Measurements from ENCODE around the gene TTC39A.

The TTC39A gene

DNA sequence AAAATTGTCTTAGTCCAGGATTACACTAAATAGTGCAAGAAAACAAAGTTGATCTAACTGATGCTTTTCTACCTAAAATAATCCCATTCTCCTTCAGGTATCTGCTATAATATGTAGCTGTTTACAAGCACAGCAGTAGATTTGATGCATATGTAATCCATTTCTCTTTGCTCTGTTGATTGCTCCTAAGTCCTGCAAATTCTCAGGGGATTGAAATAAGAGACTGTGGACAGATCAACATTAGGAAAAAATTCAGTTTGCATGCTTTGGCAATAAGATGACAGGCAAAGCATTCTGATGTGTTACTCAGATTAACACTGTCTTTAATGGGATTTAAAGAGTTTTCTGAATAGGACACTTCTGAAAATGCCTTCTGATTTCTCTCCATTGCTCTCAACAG lies 59.6 kb downstream of the TTC39A start:
- in situ Hi-C loops (cut with MboI; ENCODE audit: low sequenced_read_pairs, unreplicated experiment), result no loop called here
- no peak for DNase-seq (ENCODE audit: low spot score)
- TF ChIP-seq, protein P1, sequence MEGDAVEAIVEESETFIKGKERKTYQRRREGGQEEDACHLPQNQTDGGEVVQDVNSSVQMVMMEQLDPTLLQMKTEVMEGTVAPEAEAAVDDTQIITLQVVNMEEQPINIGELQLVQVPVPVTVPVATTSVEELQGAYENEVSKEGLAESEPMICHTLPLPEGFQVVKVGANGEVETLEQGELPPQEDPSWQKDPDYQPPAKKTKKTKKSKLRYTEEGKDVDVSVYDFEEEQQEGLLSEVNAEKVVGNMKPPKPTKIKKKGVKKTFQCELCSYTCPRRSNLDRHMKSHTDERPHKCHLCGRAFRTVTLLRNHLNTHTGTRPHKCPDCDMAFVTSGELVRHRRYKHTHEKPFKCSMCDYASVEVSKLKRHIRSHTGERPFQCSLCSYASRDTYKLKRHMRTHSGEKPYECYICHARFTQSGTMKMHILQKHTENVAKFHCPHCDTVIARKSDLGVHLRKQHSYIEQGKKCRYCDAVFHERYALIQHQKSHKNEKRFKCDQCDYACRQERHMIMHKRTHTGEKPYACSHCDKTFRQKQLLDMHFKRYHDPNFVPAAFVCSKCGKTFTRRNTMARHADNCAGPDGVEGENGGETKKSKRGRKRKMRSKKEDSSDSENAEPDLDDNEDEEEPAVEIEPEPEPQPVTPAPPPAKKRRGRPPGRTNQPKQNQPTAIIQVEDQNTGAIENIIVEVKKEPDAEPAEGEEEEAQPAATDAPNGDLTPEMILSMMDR (IDR thresholded peaks at IDR 0.05; ENCODE audit: borderline replicate concordance, control extremely low read depth, extremely low read depth, insufficient read depth, missing control alignments), result no peak

DNA sequence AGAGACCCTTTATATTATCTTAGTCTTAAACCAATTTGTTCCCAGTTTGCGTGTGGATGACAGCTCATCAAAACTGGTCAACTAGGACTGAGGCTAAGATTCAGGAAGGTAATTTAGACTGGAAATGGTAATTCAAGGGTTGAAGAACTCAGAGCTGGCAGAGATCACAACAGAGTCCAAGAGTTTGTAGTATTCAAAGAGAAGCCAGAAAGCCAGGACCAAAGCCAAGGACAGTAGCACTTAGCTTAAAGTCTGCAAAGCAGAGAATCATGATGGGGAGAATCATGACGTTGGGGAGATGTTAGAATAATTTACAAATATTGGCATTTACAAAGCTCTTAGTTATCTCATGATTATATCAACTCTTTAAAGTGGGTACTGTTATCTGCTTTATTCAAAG lies 61.7 kb downstream of the TTC39A start:
- TF ChIP-seq, protein P1 (IDR thresholded peaks at IDR 0.05; ENCODE audit: borderline replicate concordance, control extremely low read depth, extremely low read depth, insufficient read depth, missing control alignments), result no peak
- in situ Hi-C loops (cut with MboI; ENCODE audit: low sequenced_read_pairs, unreplicated experiment), result no loop called here

DNA sequence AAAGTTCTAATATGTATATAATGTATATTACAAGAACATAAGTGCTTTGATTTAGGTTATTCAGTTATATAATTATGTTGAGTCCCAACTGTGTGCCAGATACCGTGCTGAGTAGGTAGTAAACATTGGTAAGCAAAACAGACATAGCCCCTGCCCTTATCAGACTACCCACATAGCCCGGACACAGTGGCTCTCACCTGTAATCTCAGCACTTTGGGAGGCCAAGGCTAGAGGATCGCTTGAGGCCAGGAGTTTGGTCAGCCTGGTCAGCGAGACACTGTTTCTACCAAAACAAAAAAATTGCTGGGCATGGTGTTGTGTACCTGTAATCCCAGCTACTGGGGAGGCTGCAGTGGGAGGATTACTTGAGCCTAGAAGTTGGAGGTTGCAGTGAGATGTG lies 63.6 kb downstream of the TTC39A start:
- DNase-seq (ENCODE audit: low spot score), result no peak
- in situ Hi-C loops (cut with MboI; ENCODE audit: low sequenced_read_pairs, unreplicated experiment), result no loop called here

More for the DNA sequence above, 61.7 kb downstream of the TTC39A start:
- DNase-seq (ENCODE audit: low spot score), result no peak

DNA sequence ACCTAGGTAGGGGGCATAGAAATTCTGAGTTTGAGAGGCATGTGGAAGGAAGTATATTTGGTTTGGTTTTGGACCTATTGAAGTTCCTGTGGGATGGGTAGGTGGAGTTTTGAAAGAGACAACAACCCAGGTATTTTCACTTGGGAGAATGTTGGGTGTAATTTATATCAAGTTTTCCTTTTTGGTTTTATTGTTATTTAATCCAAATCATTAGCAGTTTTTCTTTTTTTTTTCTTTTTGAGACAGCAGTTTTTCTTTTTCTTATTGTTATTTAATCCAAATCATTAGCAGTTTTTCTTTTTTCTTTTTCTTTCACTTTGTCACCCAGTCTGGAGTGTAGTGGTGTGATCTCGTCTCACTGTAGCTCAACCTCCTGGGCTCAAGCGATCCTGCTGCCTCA lies 64.2 kb downstream of the TTC39A start:
- in situ Hi-C loops (cut with MboI; ENCODE audit: low sequenced_read_pairs, unreplicated experiment), result no loop called here
- DNase-seq (ENCODE audit: low spot score), result no peak

More for the DNA sequence above, 63.6 kb downstream of the TTC39A start:
- TF ChIP-seq, protein P1 (IDR thresholded peaks at IDR 0.05; ENCODE audit: borderline replicate concordance, control extremely low read depth, extremely low read depth, insufficient read depth, missing control alignments), result no peak

DNA sequence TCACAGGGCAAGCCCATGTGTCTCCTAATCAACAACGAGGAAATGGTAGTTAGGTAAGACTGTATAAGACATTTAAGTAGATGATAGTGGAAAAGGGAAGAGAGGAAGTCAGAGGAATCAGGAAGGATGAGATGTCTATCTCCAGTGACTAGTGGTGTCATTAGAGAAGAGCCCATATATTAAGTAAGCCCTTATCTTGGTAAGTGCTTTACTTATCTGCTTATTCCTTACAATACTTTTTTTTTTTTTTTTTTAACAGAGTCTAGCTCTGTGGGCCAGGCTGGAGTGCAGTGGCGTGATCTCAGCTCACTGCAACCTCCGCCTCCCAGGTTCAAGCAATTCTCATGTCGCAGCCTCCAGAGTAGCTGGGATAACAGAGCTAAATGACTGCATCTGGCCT lies 64.7 kb downstream of the TTC39A start:
- TF ChIP-seq, protein P1 (IDR thresholded peaks at IDR 0.05; ENCODE audit: borderline replicate concordance, control extremely low read depth, extremely low read depth, insufficient read depth, missing control alignments), result no peak
- no peak for DNase-seq (ENCODE audit: low spot score)
- in situ Hi-C loops (cut with MboI; ENCODE audit: low sequenced_read_pairs, unreplicated experiment), result no loop called here

More for the DNA sequence above, 64.2 kb downstream of the TTC39A start:
- TF ChIP-seq, protein P1 (IDR thresholded peaks at IDR 0.05; ENCODE audit: borderline replicate concordance, control extremely low read depth, extremely low read depth, insufficient read depth, missing control alignments), result no peak

DNA sequence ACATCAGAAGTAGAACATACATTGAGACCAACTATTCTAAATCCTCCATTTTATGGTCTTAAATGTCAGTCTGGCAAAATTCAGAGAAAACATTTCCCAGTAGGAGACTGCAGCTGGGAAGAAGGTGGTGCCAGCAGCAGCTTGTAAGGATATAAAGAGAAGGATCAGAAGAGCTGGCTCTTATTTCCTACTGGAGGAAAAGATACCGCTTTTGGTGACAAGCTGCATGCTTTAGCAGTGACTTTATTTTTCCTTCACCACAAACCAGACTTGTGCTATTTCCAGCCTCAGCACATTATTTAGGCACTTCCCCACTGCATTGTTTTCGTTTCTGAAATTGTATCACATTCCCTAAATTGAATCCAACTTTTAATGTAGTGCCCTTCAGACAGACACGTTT lies 65.9 kb downstream of the TTC39A start:
- in situ Hi-C loops (cut with MboI; ENCODE audit: low sequenced_read_pairs, unreplicated experiment), result no loop called here
- DNase-seq (ENCODE audit: low spot score), result no peak
- TF ChIP-seq, protein P1 (IDR thresholded peaks at IDR 0.05; ENCODE audit: borderline replicate concordance, control extremely low read depth, extremely low read depth, insufficient read depth, missing control alignments), result no peak

All from GM13976 (cell line).